Measurements from ENCODE around the gene PARD3B. TPM values are rescaled to one million over a fixed set of nuclear protein-coding genes. Genes with fewer than 3 reads are reported as not detected.

PARD3B gene
- total RNA-seq, 1 experiment from 2014 or later: 7.6 TPM

DNA sequence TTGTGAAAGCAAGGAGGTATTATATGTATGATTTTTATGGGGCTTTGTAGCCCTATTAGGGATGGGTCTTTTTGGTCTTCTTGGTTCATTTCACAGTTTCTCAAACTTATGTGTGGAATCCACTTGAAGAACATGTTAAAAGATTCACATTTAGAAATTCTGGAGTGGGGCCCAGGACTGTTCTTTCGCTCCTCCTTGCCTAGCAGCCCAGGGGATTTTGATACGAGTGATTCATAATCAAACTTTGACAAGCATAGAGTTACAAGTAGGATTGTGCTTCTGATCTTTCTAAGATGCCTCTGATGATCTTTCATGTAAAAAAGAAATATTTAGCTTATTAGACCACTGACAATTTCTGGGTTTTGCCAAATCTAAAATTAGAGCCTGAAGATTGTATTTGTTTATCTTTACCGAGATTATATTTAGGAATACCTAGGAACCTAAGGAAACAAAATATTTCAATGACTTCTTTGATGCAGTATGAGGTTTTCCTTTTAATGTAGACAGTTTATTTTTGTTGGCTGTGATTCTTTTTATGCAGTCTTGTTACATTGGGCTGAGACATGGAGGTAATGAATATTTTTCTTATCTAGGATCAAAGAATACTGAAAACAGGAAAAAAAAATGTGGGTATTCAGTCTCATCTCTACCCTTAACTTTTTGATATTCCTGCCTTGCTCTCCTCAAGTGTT, 324.0 kb downstream of the PARD3B start:
- CTCF ChIA-PET: no interaction called here
- intact Hi-C loops (cut with micrococcal nuclease; ENCODE audit: unreplicated experiment): loop anchor here (10.0 kb wide), 2 partner anchors 544 to 724 kb away; no protein-coding TSS in a partner anchor
- POLR2A ChIA-PET (ENCODE audit: low non-redundant PET): no interaction called here

DNA sequence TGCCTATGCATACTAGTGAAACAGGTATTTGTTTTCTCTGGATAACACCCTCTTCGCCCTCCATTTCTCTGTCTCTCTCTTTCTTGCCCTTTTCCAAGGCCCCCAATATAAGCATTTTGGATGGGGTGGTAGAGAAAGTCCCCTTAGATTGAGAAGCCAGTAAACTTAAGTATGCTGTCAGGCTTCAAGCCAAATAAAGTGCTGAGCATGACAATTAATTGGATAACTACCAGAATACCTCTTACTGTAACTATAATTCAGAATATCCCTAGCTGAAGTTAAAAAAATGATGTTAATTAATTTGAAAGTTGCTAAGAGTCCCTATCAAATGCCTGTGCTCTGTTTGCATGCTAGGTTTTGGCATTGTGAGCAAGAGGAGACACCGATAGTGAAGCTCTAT, 324.8 kb downstream of the PARD3B start:
- POLR2A ChIA-PET (ENCODE audit: low non-redundant PET): no interaction called here
- Histone ChIP-seq H3K4me1 (ENCODE audit: insufficient read depth, low read length, poor library complexity, severe bottlenecking) (no peaks in the 10 kb centered on the region), H3K4me3 (ENCODE audit: low read depth, low read length, poor library complexity, severe bottlenecking) (no peak overlapping the region), H3K27me3 (replicated peaks; ENCODE audit: insufficient read depth, low read depth, low read length, poor library complexity) (no peaks in the 10 kb centered on the region), H3K36me3 (ENCODE audit: insufficient read depth, low read length, poor library complexity, severe bottlenecking) (no peaks in the 10 kb centered on the region), H3K9me3 (ENCODE audit: low read depth, low read length, poor library complexity, severe bottlenecking) (no peaks in the 10 kb centered on the region), H3K27ac (ENCODE audit: low read depth, low read length, poor library complexity, severe bottlenecking) (no peak overlapping the region)
- no peak for TF ChIP-seq EZH2 (IDR thresholded peaks at IDR 0.05; ENCODE audit: borderline replicate concordance, low read depth, low read length, poor library complexity, severe bottlenecking)
- DNase-seq (ENCODE audit: low spot score): no peak
- no TSS peak for BruUV-seq (replicated peaks)
- intact Hi-C loops (cut with micrococcal nuclease; ENCODE audit: unreplicated experiment): loop anchor here (2.0 to 10.0 kb wide), 3 partner anchors 327 to 807 kb away; no protein-coding TSS in a partner anchor
- CTCF ChIA-PET: no interaction called here

More for the DNA sequence above, 324.0 kb downstream of the PARD3B start:
- Histone ChIP-seq H3K9me3 (ENCODE audit: low read depth, low read length, poor library complexity, severe bottlenecking) (no peaks in the 10 kb centered on the region), H3K27me3 (replicated peaks; ENCODE audit: insufficient read depth, low read depth, low read length, poor library complexity) (no peaks in the 10 kb centered on the region), H3K4me1 (ENCODE audit: insufficient read depth, low read length, poor library complexity, severe bottlenecking) (no peaks in the 10 kb centered on the region), H3K36me3 (ENCODE audit: insufficient read depth, low read length, poor library complexity, severe bottlenecking) (no peaks in the 10 kb centered on the region), H3K4me3 (ENCODE audit: low read depth, low read length, poor library complexity, severe bottlenecking) (no peak overlapping the region), H3K27ac (ENCODE audit: low read depth, low read length, poor library complexity, severe bottlenecking) (no peak overlapping the region)
- no peak for DNase-seq (ENCODE audit: low spot score)
- BruUV-seq (replicated peaks): no TSS peak
- TF ChIP-seq, protein P1, sequence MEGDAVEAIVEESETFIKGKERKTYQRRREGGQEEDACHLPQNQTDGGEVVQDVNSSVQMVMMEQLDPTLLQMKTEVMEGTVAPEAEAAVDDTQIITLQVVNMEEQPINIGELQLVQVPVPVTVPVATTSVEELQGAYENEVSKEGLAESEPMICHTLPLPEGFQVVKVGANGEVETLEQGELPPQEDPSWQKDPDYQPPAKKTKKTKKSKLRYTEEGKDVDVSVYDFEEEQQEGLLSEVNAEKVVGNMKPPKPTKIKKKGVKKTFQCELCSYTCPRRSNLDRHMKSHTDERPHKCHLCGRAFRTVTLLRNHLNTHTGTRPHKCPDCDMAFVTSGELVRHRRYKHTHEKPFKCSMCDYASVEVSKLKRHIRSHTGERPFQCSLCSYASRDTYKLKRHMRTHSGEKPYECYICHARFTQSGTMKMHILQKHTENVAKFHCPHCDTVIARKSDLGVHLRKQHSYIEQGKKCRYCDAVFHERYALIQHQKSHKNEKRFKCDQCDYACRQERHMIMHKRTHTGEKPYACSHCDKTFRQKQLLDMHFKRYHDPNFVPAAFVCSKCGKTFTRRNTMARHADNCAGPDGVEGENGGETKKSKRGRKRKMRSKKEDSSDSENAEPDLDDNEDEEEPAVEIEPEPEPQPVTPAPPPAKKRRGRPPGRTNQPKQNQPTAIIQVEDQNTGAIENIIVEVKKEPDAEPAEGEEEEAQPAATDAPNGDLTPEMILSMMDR (conservative IDR thresholded peaks at IDR 0.05; ENCODE audit: low read depth, low read length): no peak
- TF ChIP-seq EZH2 (IDR thresholded peaks at IDR 0.05; ENCODE audit: borderline replicate concordance, low read depth, low read length, poor library complexity, severe bottlenecking): no peak

DNA sequence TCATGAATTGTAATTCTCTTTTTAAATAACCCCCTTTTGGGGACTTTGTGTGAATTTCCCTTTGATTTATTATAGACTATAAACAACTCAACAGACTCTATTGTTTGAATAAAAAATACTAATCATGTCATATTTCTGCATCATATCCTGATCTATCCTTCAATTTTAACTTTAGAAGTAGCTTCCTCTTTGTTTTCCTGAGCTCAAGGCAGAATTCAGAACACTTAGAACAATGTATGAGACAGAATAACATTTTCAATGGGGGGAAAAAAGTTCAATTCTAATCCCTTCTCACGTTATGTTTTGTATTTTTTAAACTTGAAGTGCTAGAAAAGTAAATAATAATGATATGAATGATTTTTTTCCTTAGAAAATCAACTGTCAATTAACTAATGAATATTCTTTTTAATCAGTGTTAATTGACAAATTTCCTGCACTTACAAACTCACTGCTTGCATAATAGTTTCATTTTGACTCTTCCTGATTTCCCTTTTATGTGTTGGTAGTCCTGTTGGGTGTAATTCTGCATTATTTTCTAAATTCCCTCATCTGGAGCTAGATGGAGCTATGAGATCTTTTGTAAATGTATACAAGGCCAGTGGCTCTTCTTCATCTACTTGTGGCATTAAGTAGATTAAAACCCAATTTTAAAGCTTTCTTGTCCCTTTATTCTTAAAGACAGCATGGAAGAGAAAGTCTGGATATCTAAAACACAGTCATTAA, 326.1 kb downstream of the PARD3B start:
- TF ChIP-seq EZH2 (IDR thresholded peaks at IDR 0.05; ENCODE audit: borderline replicate concordance, low read depth, low read length, poor library complexity, severe bottlenecking): no peak
- TF ChIP-seq, protein P1 (conservative IDR thresholded peaks at IDR 0.05; ENCODE audit: low read depth, low read length): peak; percentile 59
- CTCF ChIA-PET: interaction anchor here (0.6 to 1.1 kb wide), 2 partner anchors 804 to 807 kb away, joined by 3 to 7 read pairs; no protein-coding TSS in a partner anchor
- intact Hi-C loops (cut with micrococcal nuclease; ENCODE audit: unreplicated experiment): loop anchor here (2.0 to 10.0 kb wide), 3 partner anchors 326 to 805 kb away; no protein-coding TSS in a partner anchor
- DNase-seq (ENCODE audit: low spot score): peak; percentile 53
- Histone ChIP-seq H3K27me3 (replicated peaks; ENCODE audit: insufficient read depth, low read depth, low read length, poor library complexity) (no peaks in the 10 kb centered on the region), H3K36me3 (ENCODE audit: insufficient read depth, low read length, poor library complexity, severe bottlenecking) (no peaks in the 10 kb centered on the region), H3K4me1 (ENCODE audit: insufficient read depth, low read length, poor library complexity, severe bottlenecking) (no peaks in the 10 kb centered on the region), H3K9me3 (ENCODE audit: low read depth, low read length, poor library complexity, severe bottlenecking) (no peaks in the 10 kb centered on the region), H3K27ac (ENCODE audit: low read depth, low read length, poor library complexity, severe bottlenecking) (no peak overlapping the region), H3K4me3 (ENCODE audit: low read depth, low read length, poor library complexity, severe bottlenecking) (no peak overlapping the region)
- POLR2A ChIA-PET (ENCODE audit: low non-redundant PET): no interaction called here
- no TSS peak for BruUV-seq (replicated peaks)

All from A673 (cell line).